ENCODE results near the gene XPO6.

XPO6 gene, protein sequence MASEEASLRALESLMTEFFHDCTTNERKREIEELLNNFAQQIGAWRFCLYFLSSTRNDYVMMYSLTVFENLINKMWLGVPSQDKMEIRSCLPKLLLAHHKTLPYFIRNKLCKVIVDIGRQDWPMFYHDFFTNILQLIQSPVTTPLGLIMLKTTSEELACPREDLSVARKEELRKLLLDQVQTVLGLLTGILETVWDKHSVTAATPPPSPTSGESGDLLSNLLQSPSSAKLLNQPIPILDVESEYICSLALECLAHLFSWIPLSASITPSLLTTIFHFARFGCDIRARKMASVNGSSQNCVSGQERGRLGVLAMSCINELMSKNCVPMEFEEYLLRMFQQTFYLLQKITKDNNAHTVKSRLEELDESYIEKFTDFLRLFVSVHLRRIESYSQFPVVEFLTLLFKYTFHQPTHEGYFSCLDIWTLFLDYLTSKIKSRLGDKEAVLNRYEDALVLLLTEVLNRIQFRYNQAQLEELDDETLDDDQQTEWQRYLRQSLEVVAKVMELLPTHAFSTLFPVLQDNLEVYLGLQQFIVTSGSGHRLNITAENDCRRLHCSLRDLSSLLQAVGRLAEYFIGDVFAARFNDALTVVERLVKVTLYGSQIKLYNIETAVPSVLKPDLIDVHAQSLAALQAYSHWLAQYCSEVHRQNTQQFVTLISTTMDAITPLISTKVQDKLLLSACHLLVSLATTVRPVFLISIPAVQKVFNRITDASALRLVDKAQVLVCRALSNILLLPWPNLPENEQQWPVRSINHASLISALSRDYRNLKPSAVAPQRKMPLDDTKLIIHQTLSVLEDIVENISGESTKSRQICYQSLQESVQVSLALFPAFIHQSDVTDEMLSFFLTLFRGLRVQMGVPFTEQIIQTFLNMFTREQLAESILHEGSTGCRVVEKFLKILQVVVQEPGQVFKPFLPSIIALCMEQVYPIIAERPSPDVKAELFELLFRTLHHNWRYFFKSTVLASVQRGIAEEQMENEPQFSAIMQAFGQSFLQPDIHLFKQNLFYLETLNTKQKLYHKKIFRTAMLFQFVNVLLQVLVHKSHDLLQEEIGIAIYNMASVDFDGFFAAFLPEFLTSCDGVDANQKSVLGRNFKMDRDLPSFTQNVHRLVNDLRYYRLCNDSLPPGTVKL

DNA sequence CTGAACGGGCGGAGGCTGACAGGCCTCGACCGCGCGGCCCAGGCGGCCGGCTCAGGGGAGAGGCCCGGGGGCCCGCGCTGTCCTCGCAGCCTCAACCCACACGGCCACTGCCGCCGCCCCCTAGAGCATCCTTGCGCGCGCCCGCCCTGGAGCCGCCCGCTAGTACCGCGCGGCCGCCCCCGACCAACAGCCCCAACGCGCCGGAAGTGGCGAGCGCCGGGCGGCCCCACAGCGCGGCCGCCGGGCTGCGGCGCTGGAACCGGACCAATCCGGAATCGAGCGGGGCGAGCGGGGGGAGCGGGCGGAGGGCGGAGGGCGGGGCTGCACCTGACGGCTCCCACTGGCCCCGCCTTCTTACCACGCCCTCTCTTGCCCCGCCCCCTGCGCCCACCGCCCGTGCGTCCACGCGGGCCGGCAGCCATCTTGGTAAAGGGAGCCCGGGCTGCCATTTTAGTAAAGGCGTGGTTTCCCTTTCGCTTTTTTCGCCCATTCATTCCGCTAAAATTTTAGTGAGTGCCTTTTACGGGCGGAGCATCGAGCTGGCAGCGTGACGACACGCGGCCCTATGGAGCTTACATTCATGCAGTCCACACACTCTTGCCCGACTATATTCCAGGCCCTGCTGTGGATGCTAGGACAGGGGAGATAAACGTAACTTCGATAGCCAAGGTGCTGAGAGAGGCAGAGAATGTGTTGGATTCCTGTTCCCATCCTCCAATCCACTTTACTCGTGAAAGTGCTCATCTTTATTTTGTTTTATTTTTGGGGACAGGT lies at the start of gene XPO6:
TSS of gene XPO6 (minus strand) at position 208 of the 774 bp plus-strand sequence. CDS start 597 bp downstream, outside the sequence.
- H3K27ac ChIP-seq (ENCODE audit: low read length), result no peak within 1 kb of the TSS
- H3K4me3 ChIP-seq (ENCODE audit: low read length), result peak within 1 kb of the TSS; percentile 91
- H3K36me3 ChIP-seq (ENCODE audit: control insufficient read depth, insufficient read depth, low read length), result peaks cover 2% of the 10 kb centered on the region; the same call in 1 of the 2 replicates
- DNase-seq (ENCODE audit: low read depth, low spot score), result peak; percentile 48
- no peaks in the 10 kb centered on the region for H3K9me3 ChIP-seq (ENCODE audit: control insufficient read depth, insufficient read depth, low read length)
- no CpG with 5 or more reads among the region's 76 CpGs for WGBS (ENCODE audit: insufficient coverage, insufficient read length)
- no peaks in the 10 kb centered on the region; the same call in 1 of the 2 replicates for H3K4me1 ChIP-seq (ENCODE audit: control insufficient read depth, insufficient read depth, low read length)
- H3K27me3 ChIP-seq (ENCODE audit: control insufficient read depth, insufficient read depth, low read length), result no peaks in the 10 kb centered on the region

DNA sequence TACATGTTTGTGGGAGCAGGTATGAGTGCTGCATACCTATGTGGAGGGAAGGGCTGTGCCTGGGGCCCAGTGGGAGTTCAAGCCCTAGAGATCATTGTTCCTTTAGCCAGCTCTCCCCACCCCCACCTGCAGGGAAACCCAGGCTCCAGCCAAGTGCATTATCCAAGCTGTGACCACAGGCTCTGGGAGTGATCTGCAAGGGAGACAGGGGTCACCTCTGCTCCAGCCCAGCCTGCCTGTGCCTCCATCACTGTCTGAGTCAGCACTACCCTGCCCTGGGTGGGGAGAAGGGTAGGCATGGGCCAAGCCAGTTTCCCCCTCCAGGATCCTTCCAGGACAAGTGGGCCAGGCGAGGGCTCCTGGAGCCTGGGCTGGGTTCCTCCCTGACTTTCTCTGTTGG lies 48.4 kb upstream of the XPO6 start:
- Histone ChIP-seq H3K27me3 (ENCODE audit: control insufficient read depth, insufficient read depth, low read length) (no peaks in the 10 kb centered on the region; the same call in 1 of the 2 replicates), H3K9me3 (ENCODE audit: control insufficient read depth, insufficient read depth, low read length) (no peaks in the 10 kb centered on the region), H3K27ac (ENCODE audit: low read length) (no peak overlapping the region), H3K4me3 (ENCODE audit: low read length) (no peak overlapping the region), H3K36me3 (ENCODE audit: control insufficient read depth, insufficient read depth, low read length) (no peaks in the 10 kb centered on the region), H3K4me1 (ENCODE audit: control insufficient read depth, insufficient read depth, low read length) (peaks cover 6% of the 10 kb centered on the region)
- WGBS (ENCODE audit: insufficient coverage, insufficient read length), result no CpG with 5 or more reads among the region's 1 CpG
- no peak for DNase-seq (ENCODE audit: low read depth, low spot score)

- Histone ChIP-seq H3K9me3 (ENCODE audit: control insufficient read depth, insufficient read depth, low read length) (no peaks in the 10 kb centered on the region), H3K36me3 (ENCODE audit: control insufficient read depth, insufficient read depth, low read length) (no peaks in the 10 kb centered on the region), H3K4me3 (ENCODE audit: low read length) (no peak overlapping the region)
These were observed 48.0 kb upstream of the XPO6 start for GRCh38 chr16:28259781-28260150.

GRCh38 chr16:28259091-28259780 lies 47.5 kb upstream of the XPO6 start:
- Histone ChIP-seq H3K27me3 (ENCODE audit: control insufficient read depth, insufficient read depth, low read length) (no peaks in the 10 kb centered on the region; the same call in 1 of the 2 replicates), H3K4me3 (ENCODE audit: low read length) (no peak overlapping the region), H3K27ac (ENCODE audit: low read length) (no peak overlapping the region), H3K4me1 (ENCODE audit: control insufficient read depth, insufficient read depth, low read length) (peaks cover 6% of the 10 kb centered on the region), H3K9me3 (ENCODE audit: control insufficient read depth, insufficient read depth, low read length) (no peaks in the 10 kb centered on the region), H3K36me3 (ENCODE audit: control insufficient read depth, insufficient read depth, low read length) (no peaks in the 10 kb centered on the region)
- no peak for DNase-seq (ENCODE audit: low read depth, low spot score)
- WGBS (ENCODE audit: insufficient coverage, insufficient read length), result no CpG with 5 or more reads among the region's 29 CpGs

More at GRCh38 chr16:28259781-28260150, 48.0 kb upstream of the XPO6 start:
- WGBS (ENCODE audit: insufficient coverage, insufficient read length), result no CpG with 5 or more reads among the region's 7 CpGs
- Histone ChIP-seq H3K27me3 (ENCODE audit: control insufficient read depth, insufficient read depth, low read length) (no peaks in the 10 kb centered on the region; the same call in 1 of the 2 replicates), H3K27ac (ENCODE audit: low read length) (no peak overlapping the region), H3K4me1 (ENCODE audit: control insufficient read depth, insufficient read depth, low read length) (peaks cover 6% of the 10 kb centered on the region)
- DNase-seq (ENCODE audit: low read depth, low spot score), result no peak

DNA sequence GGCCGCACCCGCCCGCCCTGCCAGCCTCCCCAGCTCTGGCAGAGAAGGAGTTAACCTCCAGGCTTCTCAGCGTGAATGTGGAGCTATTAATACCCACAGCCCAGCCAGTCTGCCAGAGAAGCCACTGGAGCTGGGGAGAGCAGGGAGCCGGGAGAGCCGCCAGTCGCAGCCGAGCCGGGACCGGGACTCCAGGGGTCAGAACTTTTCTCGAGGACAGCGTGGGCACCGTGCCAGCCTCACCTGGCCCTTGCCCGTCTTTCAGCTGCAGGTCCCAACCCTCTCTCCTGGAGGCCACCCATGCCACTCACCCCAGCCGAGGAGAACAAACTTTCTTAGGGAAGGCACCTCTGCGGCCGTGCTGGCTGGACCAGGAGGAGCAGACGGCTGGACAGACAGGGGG lies 46.8 kb upstream of the XPO6 start:
- Histone ChIP-seq H3K36me3 (ENCODE audit: control insufficient read depth, insufficient read depth, low read length) (no peaks in the 10 kb centered on the region), H3K27ac (ENCODE audit: low read length) (no peak overlapping the region), H3K9me3 (ENCODE audit: control insufficient read depth, insufficient read depth, low read length) (no peaks in the 10 kb centered on the region), H3K4me3 (ENCODE audit: low read length) (no peak overlapping the region), H3K27me3 (ENCODE audit: control insufficient read depth, insufficient read depth, low read length) (no peaks in the 10 kb centered on the region; the same call in 1 of the 2 replicates), H3K4me1 (ENCODE audit: control insufficient read depth, insufficient read depth, low read length) (peaks cover 6% of the 10 kb centered on the region)
- DNase-seq (ENCODE audit: low read depth, low spot score), result no peak
- no CpG with 5 or more reads among the region's 18 CpGs for WGBS (ENCODE audit: insufficient coverage, insufficient read length)

GRCh38 chr16:28257256-28257655 lies 45.5 kb upstream of the XPO6 start:
- H3K9me3 ChIP-seq (ENCODE audit: control insufficient read depth, insufficient read depth, low read length), result no peaks in the 10 kb centered on the region
- no peaks in the 10 kb centered on the region for H3K36me3 ChIP-seq (ENCODE audit: control insufficient read depth, insufficient read depth, low read length)
- peaks cover 6% of the 10 kb centered on the region for H3K4me1 ChIP-seq (ENCODE audit: control insufficient read depth, insufficient read depth, low read length)
- no peak overlapping the region for H3K27ac ChIP-seq (ENCODE audit: low read length)
- DNase-seq (ENCODE audit: low read depth, low spot score), result no peak
- no CpG with 5 or more reads among the region's 4 CpGs for WGBS (ENCODE audit: insufficient coverage, insufficient read length)
- H3K4me3 ChIP-seq (ENCODE audit: low read length), result no peak overlapping the region
- no peaks in the 10 kb centered on the region; the same call in 1 of the 2 replicates for H3K27me3 ChIP-seq (ENCODE audit: control insufficient read depth, insufficient read depth, low read length)

- Histone ChIP-seq H3K27me3 (ENCODE audit: control insufficient read depth, insufficient read depth, low read length) (no peaks in the 10 kb centered on the region; the same call in 1 of the 2 replicates), H3K27ac (ENCODE audit: low read length) (no peak overlapping the region), H3K4me1 (ENCODE audit: control insufficient read depth, insufficient read depth, low read length) (peaks cover 6% of the 10 kb centered on the region), H3K4me3 (ENCODE audit: low read length) (no peak overlapping the region), H3K36me3 (ENCODE audit: control insufficient read depth, insufficient read depth, low read length) (no peaks in the 10 kb centered on the region), H3K9me3 (ENCODE audit: control insufficient read depth, insufficient read depth, low read length) (no peaks in the 10 kb centered on the region)
- DNase-seq (ENCODE audit: low read depth, low spot score), result no peak
- no CpG with 5 or more reads among the region's 12 CpGs for WGBS (ENCODE audit: insufficient coverage, insufficient read length)
These were observed 44.1 kb upstream of the XPO6 start for GRCh38 chr16:28255838-28256237.

GRCh38 chr16:28254158-28254557 lies 42.4 kb upstream of the XPO6 start:
- Histone ChIP-seq H3K27ac (ENCODE audit: low read length) (no peak overlapping the region), H3K9me3 (ENCODE audit: control insufficient read depth, insufficient read depth, low read length) (no peaks in the 10 kb centered on the region), H3K27me3 (ENCODE audit: control insufficient read depth, insufficient read depth, low read length) (no peaks in the 10 kb centered on the region; the same call in 1 of the 2 replicates), H3K4me3 (ENCODE audit: low read length) (no peak overlapping the region), H3K4me1 (ENCODE audit: control insufficient read depth, insufficient read depth, low read length) (peaks cover 5% of the 10 kb centered on the region), H3K36me3 (ENCODE audit: control insufficient read depth, insufficient read depth, low read length) (no peaks in the 10 kb centered on the region)
- no CpG with 5 or more reads among the region's 6 CpGs for WGBS (ENCODE audit: insufficient coverage, insufficient read length)
- DNase-seq (ENCODE audit: low read depth, low spot score), result no peak

DNA sequence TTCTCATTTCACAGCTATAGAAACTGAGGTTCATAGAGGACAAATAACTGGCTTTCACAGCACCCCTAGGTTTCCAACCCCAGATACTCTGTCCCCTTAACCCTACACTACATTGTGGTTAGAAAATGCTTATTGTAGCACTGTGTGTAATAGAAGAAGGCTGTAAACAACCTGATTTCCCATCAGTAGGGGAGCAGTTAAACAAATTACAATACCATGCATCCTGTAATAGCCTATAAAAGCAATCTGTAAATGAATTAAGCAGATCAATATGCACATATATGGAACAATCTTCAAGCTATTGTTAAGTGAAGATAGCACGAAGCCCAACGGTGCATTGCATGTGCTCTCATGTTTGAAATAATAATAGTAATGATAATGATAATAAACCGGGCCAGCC lies 39.2 kb upstream of the XPO6 start:
- Histone ChIP-seq H3K27me3 (ENCODE audit: control insufficient read depth, insufficient read depth, low read length) (no peaks in the 10 kb centered on the region), H3K27ac (ENCODE audit: low read length) (no peak overlapping the region), H3K4me1 (ENCODE audit: control insufficient read depth, insufficient read depth, low read length) (no peaks in the 10 kb centered on the region; the same call in 1 of the 2 replicates)

More for the DNA sequence above, 39.2 kb upstream of the XPO6 start:
- Histone ChIP-seq H3K9me3 (ENCODE audit: control insufficient read depth, insufficient read depth, low read length) (no peaks in the 10 kb centered on the region), H3K4me3 (ENCODE audit: low read length) (no peak overlapping the region), H3K36me3 (ENCODE audit: control insufficient read depth, insufficient read depth, low read length) (no peaks in the 10 kb centered on the region)
- no peak for DNase-seq (ENCODE audit: low read depth, low spot score)
- no CpG with 5 or more reads among the region's 3 CpGs for WGBS (ENCODE audit: insufficient coverage, insufficient read length)

All from iPS DF 6.9 (cell line).